ENCODE results near the gene TMC6. TPM values are rescaled to one million over a fixed set of nuclear protein-coding genes. Genes with fewer than 3 reads are reported as not detected.

TMC6 gene
- total RNA-seq, 4 donors from 2014 or later, result 18.5 to 78.2 (median 23.6) TPM

- no peak for TF ChIP-seq CTCF (IDR thresholded peaks at IDR 0.05; ENCODE audit: low read depth)
These were observed 1.5 kb upstream of the TMC6 start for GRCh38 chr17:78130090-78130436.

- TF ChIP-seq CTCF (IDR thresholded peaks at IDR 0.05; ENCODE audit: low read depth), result no peak
These were observed 965 bp upstream of the TMC6 start for GRCh38 chr17:78129351-78130089.

- TF ChIP-seq CTCF (IDR thresholded peaks at IDR 0.05; ENCODE audit: low read depth), result no peak
These were observed 536 bp downstream of the TMC6 start for GRCh38 chr17:78127888-78128550.

- TF ChIP-seq CTCF (IDR thresholded peaks at IDR 0.05; ENCODE audit: low read depth), result no peak
These were observed 1.2 kb downstream of the TMC6 start for GRCh38 chr17:78127239-78127887.

GRCh38 chr17:78126895-78127238 is 1.7 kb downstream of the TMC6 start:
- TF ChIP-seq CTCF (IDR thresholded peaks at IDR 0.05; ENCODE audit: low read depth), result no peak

- TF ChIP-seq CTCF (IDR thresholded peaks at IDR 0.05; ENCODE audit: low read depth), result no peak
These were observed 2.3 kb downstream of the TMC6 start for GRCh38 chr17:78125976-78126894.

Measured in subcutaneous adipose tissue (tissue), 4 donors.